Islet of Langerhans (tissue), 1 donor: ENCODE data around the gene CCDC12.

Experiments
- FAIRE-seq: peaks from one replicate; lab custom pipeline; 2011; peaks lifted over from hg19 to GRCh38; lab: Jason Lieb, UNC

The CCDC12 gene

GRCh38 chr3:46955157-46955556 is 21.4 kb downstream of the CCDC12 start:
- FAIRE-seq = no peak

DNA sequence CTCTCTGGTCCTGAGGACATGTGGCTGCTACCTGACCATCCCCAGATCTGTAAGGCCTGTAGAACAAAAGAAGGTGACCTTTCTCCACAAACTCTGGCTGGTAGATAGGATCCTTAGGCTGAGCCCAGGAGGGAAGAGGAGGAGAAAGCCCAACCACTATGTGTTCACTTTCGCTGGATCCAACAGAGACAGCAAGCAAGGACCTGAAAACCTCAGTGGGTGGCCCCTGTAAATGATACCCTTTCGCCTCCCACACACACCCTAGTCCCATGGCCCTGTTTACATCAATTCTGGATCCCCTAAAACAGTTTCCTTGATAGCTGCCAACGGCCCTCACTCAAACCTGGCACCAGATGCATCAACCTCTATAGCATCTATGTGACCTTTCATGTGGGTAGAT is 22.4 kb downstream of the CCDC12 start:
- FAIRE-seq = no peak

- FAIRE-seq = no peak
Measured at GRCh38 chr3:46953234-46954010, 23.1 kb downstream of the CCDC12 start.

GRCh38 chr3:46952813-46953212 is 23.7 kb downstream of the CCDC12 start:
- FAIRE-seq = no peak

- FAIRE-seq = no peak
Measured at GRCh38 chr3:46950650-46951241, 25.8 kb downstream of the CCDC12 start.

DNA sequence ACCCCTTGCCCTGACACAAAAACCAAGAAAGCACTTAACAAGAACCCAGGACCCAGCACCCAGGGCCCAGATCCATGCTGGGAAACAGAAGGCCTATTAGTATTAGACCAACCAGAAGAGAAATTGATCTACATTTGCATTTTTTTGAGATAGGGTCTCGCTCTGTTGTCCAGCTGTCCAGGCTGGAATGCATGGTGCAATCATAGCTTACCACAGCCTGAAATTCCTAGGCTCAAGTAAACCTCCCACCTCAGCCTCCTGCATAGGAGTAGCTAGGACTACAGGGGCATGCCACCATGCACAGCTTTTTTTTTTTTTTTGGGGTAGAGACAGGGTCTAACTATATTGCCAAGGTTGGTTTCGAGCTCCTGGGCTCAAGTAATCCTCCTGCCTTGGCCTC is 26.4 kb downstream of the CCDC12 start:
- FAIRE-seq = no peak

- FAIRE-seq = no peak
Measured at GRCh38 chr3:46948830-46949671, 27.5 kb downstream of the CCDC12 start.

- no peak for FAIRE-seq
Measured at GRCh38 chr3:46947981-46948791, 28.4 kb downstream of the CCDC12 start.

GRCh38 chr3:46947546-46947901 is 29.0 kb downstream of the CCDC12 start:
- FAIRE-seq = no peak

DNA sequence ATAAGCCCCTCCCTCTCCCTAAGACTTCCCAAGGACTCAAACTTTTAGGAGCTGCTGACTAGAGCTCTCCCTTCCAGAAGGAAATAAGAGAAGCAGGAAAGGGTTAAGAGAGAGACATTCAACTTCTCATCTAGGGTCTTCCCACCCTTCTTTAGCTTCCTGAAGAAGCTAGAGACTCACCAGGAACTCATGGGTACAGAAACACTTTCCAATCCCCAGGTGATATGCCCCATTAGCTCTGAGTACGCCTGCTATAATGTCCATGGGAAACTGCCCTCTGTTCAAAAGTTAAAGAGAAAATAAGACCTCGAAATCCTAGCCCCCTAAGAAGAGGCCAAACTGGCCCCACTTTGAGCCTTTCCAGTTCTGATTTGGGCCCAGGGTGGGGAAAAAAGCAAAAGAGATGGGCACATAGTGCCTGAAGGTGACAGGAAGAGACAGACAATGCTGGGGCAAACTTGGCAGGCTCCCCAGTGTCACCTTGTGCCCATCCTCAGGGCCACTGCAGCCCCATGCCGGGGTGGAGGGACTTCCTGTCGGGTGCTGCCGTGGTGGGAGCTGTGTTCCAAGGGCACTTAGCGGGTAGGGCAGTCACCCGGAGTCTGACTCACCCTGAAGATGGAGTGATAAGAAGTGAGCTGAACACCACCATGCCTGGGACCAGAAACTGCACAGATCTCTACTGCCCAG is 29.5 kb downstream of the CCDC12 start:
- no peak for FAIRE-seq

DNA sequence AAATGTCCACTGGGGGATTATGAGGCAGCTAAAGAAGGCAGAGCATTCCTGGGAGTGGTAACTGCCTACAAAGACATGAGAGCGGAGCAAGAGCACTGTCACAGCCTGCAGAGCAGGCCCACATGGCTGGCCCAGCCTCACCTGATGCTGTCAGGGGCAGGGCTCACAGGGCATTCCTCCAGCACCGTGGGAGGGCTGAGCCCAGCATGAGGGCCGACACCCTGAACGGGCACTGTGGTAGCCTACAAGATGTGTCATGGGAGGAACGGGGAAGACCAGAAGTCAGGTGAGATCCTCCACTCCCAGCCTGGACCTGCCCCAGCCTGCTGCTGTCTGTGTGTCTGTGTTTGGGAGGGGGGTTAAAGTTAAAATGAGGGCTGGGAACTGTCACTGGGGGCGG is 30.1 kb downstream of the CCDC12 start:
- FAIRE-seq = no peak

DNA sequence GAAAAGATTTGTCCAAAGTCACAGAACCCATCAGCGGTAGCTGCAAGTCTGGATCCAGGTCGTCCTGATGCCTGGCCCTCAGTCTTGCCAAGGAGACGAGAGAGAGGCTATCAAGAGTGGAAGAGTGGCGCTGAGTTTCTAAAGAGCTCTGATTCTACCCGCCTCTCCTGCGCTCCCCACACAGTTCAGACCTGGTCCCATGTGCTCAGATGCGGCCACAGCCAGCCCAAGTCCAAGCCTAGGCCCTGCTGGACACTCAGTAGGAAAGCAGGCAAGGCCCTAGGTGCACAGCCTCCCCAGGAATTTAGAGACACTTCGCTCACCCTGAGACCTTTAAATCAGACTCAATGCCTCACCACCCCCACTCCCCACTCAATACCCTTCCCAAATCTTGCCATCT is 32.4 kb downstream of the CCDC12 start:
- no peak for FAIRE-seq

DNA sequence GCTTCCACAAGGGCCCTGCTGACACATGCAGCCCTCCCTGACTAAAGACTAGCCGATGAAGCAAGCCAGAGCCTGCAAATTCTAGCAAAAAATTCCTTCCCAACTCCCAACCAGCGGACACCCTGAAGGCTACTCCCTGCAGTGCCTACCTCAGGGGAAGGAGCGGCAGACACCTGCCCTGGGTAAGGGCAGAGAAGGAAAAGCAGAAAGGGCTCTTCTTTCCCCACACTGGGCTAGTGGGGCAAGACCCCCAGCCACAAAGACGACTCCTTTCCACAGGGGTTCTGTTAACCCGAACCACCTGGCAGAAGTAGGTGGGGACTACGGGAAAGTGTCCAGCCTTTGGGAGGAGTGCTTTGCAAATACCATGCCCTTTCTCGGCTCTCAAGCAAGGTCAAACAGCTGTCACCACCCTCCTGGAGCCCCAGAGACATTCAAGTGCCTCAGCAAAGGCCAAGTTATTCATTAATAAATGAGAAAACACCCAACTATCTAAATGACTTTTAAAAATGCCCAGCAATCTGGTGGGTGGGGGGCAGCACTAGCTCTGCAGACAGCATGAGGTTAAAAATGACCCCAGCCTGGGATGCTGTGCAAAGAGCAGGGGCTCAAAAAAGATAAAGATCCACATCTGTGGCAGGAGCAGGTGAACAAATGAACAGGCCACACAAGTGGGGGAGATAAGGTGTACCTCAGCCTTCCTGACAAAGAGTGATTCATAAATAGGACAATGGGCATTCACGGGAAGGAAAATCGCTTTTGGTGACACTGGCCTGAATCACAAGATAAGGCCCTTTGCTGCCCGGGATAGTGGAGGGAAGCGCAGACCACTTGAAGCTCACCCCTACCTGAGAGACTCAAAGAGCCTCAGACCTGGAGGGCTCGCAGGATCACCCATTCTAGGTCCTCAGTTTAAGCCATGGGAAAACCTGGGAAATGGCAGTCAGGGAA is 33.0 kb downstream of the CCDC12 start:
- FAIRE-seq = peak; percentile 95

GRCh38 chr3:46942481-46943236 is 33.9 kb downstream of the CCDC12 start:
- FAIRE-seq = no peak

DNA sequence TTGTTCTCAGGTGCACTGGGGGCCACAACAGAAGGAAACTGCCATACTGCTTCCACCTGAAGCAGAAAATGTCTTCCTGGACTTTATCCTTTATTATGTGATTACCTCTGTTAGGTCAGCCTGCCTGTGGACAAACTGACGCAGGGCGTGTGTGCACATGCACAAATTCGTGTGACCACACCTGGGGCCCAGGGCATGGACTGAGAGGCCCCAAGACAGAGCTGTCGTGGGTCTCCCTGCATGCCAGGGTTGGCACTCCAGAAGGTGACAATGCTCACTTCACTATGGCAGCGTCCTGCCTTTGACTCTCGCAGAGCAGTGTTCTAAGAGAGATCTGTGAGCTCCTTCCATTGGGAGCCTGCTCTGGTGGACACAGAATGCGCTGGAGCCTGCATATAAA is 34.5 kb downstream of the CCDC12 start:
- no peak for FAIRE-seq

GRCh38 chr3:46939578-46940445 is 36.7 kb downstream of the CCDC12 start:
- no peak for FAIRE-seq

- no peak for FAIRE-seq
Measured at GRCh38 chr3:46938118-46938517, 38.4 kb downstream of the CCDC12 start.

DNA sequence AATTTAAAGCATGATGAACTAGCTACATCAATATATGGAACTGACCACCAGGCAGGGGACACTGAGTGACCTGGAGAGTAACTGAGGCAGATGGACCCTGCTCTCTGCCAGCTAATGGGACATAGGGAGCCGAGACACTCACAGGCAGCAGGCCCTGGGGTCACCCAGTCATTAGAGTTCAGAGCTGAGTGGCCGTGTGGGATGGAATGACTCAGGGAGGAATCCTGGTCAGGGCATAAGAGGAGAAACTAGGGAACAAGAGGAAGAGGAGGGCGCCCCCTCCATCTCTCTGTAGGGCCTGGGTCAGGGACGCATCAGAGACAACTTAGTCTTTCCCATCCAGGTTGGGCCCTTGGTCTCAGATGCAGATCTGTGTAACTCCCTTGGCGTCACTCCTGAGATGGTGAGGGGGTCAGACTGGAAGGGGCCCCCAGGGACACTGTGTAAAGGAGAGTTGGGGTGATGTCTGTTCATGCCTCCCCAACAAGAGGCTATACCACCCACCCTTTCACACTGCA is 39.8 kb downstream of the CCDC12 start:
- no peak for FAIRE-seq
